HepG2 (cell line): Measurements from ENCODE around the gene MFSD2A.

Source experiments
- MAFF ChIP-seq: IDR thresholded peaks from 2 replicates; pipeline ENCODE4 v1.6.1; 2011; ENCODE audit warnings: low read depth, low read length, improper control_type of control experiment
- MTA3 ChIP-seq: sonication (generic); formaldehyde crosslinking; IDR thresholded peaks from 2 replicates; pipeline ENCODE4 v1.4.0; 2020; ENCODE audit warnings: missing genetic modification reagents
- POLR2A ChIP-seq, 2 experiments: IDR thresholded peaks; 2 replicates each; pipeline ENCODE4 v1.6.1; 2011; ENCODE audit warnings: low read depth in 2 of 2, low read length in 2 of 2, mild to moderate bottlenecking in 1 of 2, moderate library complexity in 1 of 2; ENCODE audit not compliant: insufficient read depth in 1 of 2
- RFXANK ChIP-seq: IDR thresholded peaks from 2 replicates; pipeline ENCODE4 v1.6.1; 2016
- SMAD1 ChIP-seq: sonication (generic); formaldehyde crosslinking; IDR thresholded peaks from 2 replicates; pipeline ENCODE4 v1.4.0; 2020; ENCODE audit warnings: missing genetic modification reagents, low read depth, mild to moderate bottlenecking, borderline replicate concordance
- STAT6 ChIP-seq: sonication (generic); formaldehyde crosslinking; IDR thresholded peaks from 2 replicates; pipeline ENCODE4 v1.4.0; 2020; ENCODE audit warnings: missing genetic modification reagents, mild to moderate bottlenecking, borderline replicate concordance
- ZFP41 ChIP-seq: sonication (generic); formaldehyde crosslinking; IDR thresholded peaks from 2 replicates; pipeline ENCODE4 v1.4.0; 2020; ENCODE audit warnings: mild to moderate bottlenecking, missing genetic modification reagents, borderline replicate concordance
- ZNF280D ChIP-seq: sonication (generic); formaldehyde crosslinking; IDR thresholded peaks from 2 replicates; pipeline ENCODE4 v1.5.1; 2020; ENCODE audit warnings: mild to moderate bottlenecking, missing genetic modification reagents
- ZNF441 ChIP-seq: sonication (generic); formaldehyde crosslinking; IDR thresholded peaks from 2 replicates; pipeline ENCODE4 v1.7.0; 2021; ENCODE audit warnings: missing genetic modification reagents, borderline replicate concordance
- TF ChIP-seq, protein P1 (sequence below), 2 experiments: IDR thresholded peaks; 2 replicates each; pipeline ENCODE4 v1.6.1; 2011 to 2012; ENCODE audit warnings: low read length in 2 of 2, borderline replicate concordance in 1 of 2, low read depth in 1 of 2, mild to moderate bottlenecking in 1 of 2, moderate library complexity in 1 of 2
- TF ChIP-seq, protein P2 (sequence below): sonication (generic); formaldehyde crosslinking; IDR thresholded peaks from 2 replicates; pipeline ENCODE4 v1.5.0; 2020; ENCODE audit warnings: mild to moderate bottlenecking, missing genetic modification reagents, moderate library complexity
- TF ChIP-seq, protein P3 (sequence below): sonication (generic); formaldehyde crosslinking; IDR thresholded peaks from 2 replicates; pipeline ENCODE4 v1.4.0; 2020; ENCODE audit warnings: missing genetic modification reagents, borderline replicate concordance

DNA sequence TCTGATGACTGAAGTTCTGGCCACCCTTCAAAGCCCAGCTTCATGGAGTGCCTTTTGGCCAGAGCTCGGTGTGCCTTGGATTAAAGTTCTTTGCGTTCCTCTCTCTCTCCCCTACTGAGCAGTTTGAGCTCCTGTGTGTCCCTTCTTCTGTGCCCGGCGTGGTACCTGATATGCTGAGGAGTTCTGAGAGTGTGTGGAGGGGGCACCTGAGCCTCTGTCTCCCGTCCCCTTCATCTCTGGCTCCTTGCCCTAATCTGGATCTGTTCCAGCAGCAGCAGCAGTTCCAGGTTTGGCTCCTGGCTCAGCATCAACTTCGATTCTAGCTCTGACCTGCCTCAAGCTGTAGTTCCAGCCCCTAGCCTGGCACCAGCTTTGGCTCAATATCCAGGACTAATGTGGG, 28.1 kb upstream of the MFSD2A start:
- TF ChIP-seq, protein P1, sequence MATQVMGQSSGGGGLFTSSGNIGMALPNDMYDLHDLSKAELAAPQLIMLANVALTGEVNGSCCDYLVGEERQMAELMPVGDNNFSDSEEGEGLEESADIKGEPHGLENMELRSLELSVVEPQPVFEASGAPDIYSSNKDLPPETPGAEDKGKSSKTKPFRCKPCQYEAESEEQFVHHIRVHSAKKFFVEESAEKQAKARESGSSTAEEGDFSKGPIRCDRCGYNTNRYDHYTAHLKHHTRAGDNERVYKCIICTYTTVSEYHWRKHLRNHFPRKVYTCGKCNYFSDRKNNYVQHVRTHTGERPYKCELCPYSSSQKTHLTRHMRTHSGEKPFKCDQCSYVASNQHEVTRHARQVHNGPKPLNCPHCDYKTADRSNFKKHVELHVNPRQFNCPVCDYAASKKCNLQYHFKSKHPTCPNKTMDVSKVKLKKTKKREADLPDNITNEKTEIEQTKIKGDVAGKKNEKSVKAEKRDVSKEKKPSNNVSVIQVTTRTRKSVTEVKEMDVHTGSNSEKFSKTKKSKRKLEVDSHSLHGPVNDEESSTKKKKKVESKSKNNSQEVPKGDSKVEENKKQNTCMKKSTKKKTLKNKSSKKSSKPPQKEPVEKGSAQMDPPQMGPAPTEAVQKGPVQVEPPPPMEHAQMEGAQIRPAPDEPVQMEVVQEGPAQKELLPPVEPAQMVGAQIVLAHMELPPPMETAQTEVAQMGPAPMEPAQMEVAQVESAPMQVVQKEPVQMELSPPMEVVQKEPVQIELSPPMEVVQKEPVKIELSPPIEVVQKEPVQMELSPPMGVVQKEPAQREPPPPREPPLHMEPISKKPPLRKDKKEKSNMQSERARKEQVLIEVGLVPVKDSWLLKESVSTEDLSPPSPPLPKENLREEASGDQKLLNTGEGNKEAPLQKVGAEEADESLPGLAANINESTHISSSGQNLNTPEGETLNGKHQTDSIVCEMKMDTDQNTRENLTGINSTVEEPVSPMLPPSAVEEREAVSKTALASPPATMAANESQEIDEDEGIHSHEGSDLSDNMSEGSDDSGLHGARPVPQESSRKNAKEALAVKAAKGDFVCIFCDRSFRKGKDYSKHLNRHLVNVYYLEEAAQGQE (IDR thresholded peaks at IDR 0.05; ENCODE audit: borderline replicate concordance in 1 of 2, low read depth in 1 of 2, low read length in 2 of 2) = no peak
- TF ChIP-seq MTA3 (no peak), MAFF (no peak), ZNF280D (no peak), ZFP41 (CRISPR knock-in tag) (no peak), RFXANK (CRISPR knock-in tag) (no peak), STAT6 (no peak), SMAD1 (CRISPR knock-in tag) (no peak), POLR2A (IDR thresholded peaks at IDR 0.05; ENCODE audit: insufficient read depth in 1 of 2, low read depth in 2 of 2, low read length in 2 of 2) (no peak), ZNF441 (no peak)
- TF ChIP-seq, protein P2, sequence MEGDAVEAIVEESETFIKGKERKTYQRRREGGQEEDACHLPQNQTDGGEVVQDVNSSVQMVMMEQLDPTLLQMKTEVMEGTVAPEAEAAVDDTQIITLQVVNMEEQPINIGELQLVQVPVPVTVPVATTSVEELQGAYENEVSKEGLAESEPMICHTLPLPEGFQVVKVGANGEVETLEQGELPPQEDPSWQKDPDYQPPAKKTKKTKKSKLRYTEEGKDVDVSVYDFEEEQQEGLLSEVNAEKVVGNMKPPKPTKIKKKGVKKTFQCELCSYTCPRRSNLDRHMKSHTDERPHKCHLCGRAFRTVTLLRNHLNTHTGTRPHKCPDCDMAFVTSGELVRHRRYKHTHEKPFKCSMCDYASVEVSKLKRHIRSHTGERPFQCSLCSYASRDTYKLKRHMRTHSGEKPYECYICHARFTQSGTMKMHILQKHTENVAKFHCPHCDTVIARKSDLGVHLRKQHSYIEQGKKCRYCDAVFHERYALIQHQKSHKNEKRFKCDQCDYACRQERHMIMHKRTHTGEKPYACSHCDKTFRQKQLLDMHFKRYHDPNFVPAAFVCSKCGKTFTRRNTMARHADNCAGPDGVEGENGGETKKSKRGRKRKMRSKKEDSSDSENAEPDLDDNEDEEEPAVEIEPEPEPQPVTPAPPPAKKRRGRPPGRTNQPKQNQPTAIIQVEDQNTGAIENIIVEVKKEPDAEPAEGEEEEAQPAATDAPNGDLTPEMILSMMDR (CRISPR knock-in tag) = no peak
- TF ChIP-seq, protein P3, sequence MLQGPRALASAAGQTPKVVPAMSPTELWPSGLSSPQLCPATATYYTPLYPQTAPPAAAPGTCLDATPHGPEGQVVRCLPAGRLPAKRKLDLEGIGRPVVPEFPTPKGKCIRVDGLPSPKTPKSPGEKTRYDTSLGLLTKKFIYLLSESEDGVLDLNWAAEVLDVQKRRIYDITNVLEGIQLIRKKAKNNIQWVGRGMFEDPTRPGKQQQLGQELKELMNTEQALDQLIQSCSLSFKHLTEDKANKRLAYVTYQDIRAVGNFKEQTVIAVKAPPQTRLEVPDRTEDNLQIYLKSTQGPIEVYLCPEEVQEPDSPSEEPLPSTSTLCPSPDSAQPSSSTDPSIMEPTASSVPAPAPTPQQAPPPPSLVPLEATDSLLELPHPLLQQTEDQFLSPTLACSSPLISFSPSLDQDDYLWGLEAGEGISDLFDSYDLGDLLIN = no peak
